Measurements from ENCODE around the gene DVL1.
"Not testable (repeated sequence)": the region's sequence is repeated elsewhere in the genome, so short reads cannot be mapped to it uniquely, and the experiment has no call there.

DVL1 gene

GRCh38 chr1:1324524-1325287, 24.5 kb downstream of the DVL1 start, which contains the start of the genes CPTP and INTS11:
CPTP (plus strand) TSS chr1:1324802; CDS start chr1:1326911, 2,109 bp downstream.
INTS11 (minus strand) TSS chr1:1324660; CDS start chr1:1324608, 52 bp downstream.
- H3K36me3 Mint-ChIP-seq (ENCODE audit: low read depth): no peaks in the 10 kb centered on the region
- H3K9me3 Mint-ChIP-seq: peaks cover under 1% of the 10 kb centered on the region
- no peaks in the 10 kb centered on the region for H3K27me3 Mint-ChIP-seq (ENCODE audit: low read depth)
- DNase-seq (ENCODE audit: low spot score): peak; percentile 95
- H3K27ac Mint-ChIP-seq: peak within 1 kb of the TSS; percentile 90
- peaks cover 22% of the 10 kb centered on the region for H3K4me1 Mint-ChIP-seq (ENCODE audit: low read depth)
- peak within 1 kb of the TSS; percentile 90 for H3K4me3 Mint-ChIP-seq

- no peak for DNase-seq (ENCODE audit: low spot score)
- Mint-ChIP-seq H3K27ac (peak overlapping the region; percentile 60), H3K4me3 (peak overlapping the region; percentile 74), H3K4me1 (ENCODE audit: low read depth) (peaks cover 22% of the 10 kb centered on the region), H3K9me3 (no peaks in the 10 kb centered on the region), H3K27me3 (ENCODE audit: low read depth) (no peaks in the 10 kb centered on the region), H3K36me3 (ENCODE audit: low read depth) (peaks cover 4% of the 10 kb centered on the region)
Measured at GRCh38 chr1:1324084-1324523, 25.1 kb downstream of the DVL1 start.

- peaks cover 22% of the 10 kb centered on the region for H3K4me1 Mint-ChIP-seq (ENCODE audit: low read depth)
- H3K4me3 Mint-ChIP-seq: peak overlapping the region; percentile 81
- H3K27ac Mint-ChIP-seq: peak overlapping the region; percentile 78
- no peaks in the 10 kb centered on the region for H3K9me3 Mint-ChIP-seq
- DNase-seq (ENCODE audit: low spot score): no peak
- no peaks in the 10 kb centered on the region for H3K27me3 Mint-ChIP-seq (ENCODE audit: low read depth)
- H3K36me3 Mint-ChIP-seq (ENCODE audit: low read depth): peaks cover 5% of the 10 kb centered on the region
Measured at GRCh38 chr1:1322952-1323351, 26.3 kb downstream of the DVL1 start.

- Mint-ChIP-seq H3K27me3 (ENCODE audit: low read depth) (no peaks in the 10 kb centered on the region), H3K4me3 (peak overlapping the region; percentile 72), H3K9me3 (no peaks in the 10 kb centered on the region), H3K27ac (peak overlapping the region; percentile 78), H3K4me1 (ENCODE audit: low read depth) (peaks cover 22% of the 10 kb centered on the region), H3K36me3 (ENCODE audit: low read depth) (peaks cover 9% of the 10 kb centered on the region)
- no peak for DNase-seq (ENCODE audit: low spot score)
Measured at GRCh38 chr1:1322418-1322817, 26.8 kb downstream of the DVL1 start.

GRCh38 chr1:1321477-1321876, 27.7 kb downstream of the DVL1 start:
- H3K4me1 Mint-ChIP-seq (ENCODE audit: low read depth): peaks cover 22% of the 10 kb centered on the region

GRCh38 chr1:1320666-1321448, 28.4 kb downstream of the DVL1 start:
- no peak for DNase-seq (ENCODE audit: low spot score)
- H3K4me3 Mint-ChIP-seq: no peak overlapping the region
- no peaks in the 10 kb centered on the region for H3K27me3 Mint-ChIP-seq (ENCODE audit: low read depth)
- H3K4me1 Mint-ChIP-seq (ENCODE audit: low read depth): peaks cover 17% of the 10 kb centered on the region
- peaks cover 15% of the 10 kb centered on the region for H3K36me3 Mint-ChIP-seq (ENCODE audit: low read depth)
- no peaks in the 10 kb centered on the region for H3K9me3 Mint-ChIP-seq
- H3K27ac Mint-ChIP-seq: no peak overlapping the region

More at GRCh38 chr1:1321477-1321876, 27.7 kb downstream of the DVL1 start:
- Mint-ChIP-seq H3K27me3 (ENCODE audit: low read depth) (no peaks in the 10 kb centered on the region), H3K27ac (no peak overlapping the region), H3K4me3 (no peak overlapping the region), H3K36me3 (ENCODE audit: low read depth) (peaks cover 11% of the 10 kb centered on the region), H3K9me3 (no peaks in the 10 kb centered on the region)
- no peak for DNase-seq (ENCODE audit: low spot score)

GRCh38 chr1:1319646-1319941, 29.6 kb downstream of the DVL1 start:
- no peak overlapping the region for H3K4me3 Mint-ChIP-seq
- peaks cover 18% of the 10 kb centered on the region for H3K36me3 Mint-ChIP-seq (ENCODE audit: low read depth)
- H3K27ac Mint-ChIP-seq: no peak overlapping the region
- H3K27me3 Mint-ChIP-seq (ENCODE audit: low read depth): no peaks in the 10 kb centered on the region
- no peak for DNase-seq (ENCODE audit: low spot score)
- peaks cover 12% of the 10 kb centered on the region for H3K4me1 Mint-ChIP-seq (ENCODE audit: low read depth)
- H3K9me3 Mint-ChIP-seq: no peaks in the 10 kb centered on the region

- Mint-ChIP-seq H3K27ac (no peak overlapping the region), H3K4me1 (ENCODE audit: low read depth) (peaks cover 12% of the 10 kb centered on the region), H3K36me3 (ENCODE audit: low read depth) (peaks cover 18% of the 10 kb centered on the region), H3K9me3 (no peaks in the 10 kb centered on the region), H3K4me3 (no peak overlapping the region), H3K27me3 (ENCODE audit: low read depth) (no peaks in the 10 kb centered on the region)
- DNase-seq (ENCODE audit: low spot score): no peak
Measured at GRCh38 chr1:1318777-1319645, 30.2 kb downstream of the DVL1 start.

- Mint-ChIP-seq H3K36me3 (ENCODE audit: low read depth) (peaks cover 21% of the 10 kb centered on the region), H3K4me3 (no peak overlapping the region), H3K27ac (no peak overlapping the region), H3K9me3 (no peaks in the 10 kb centered on the region), H3K4me1 (ENCODE audit: low read depth) (peaks cover 8% of the 10 kb centered on the region), H3K27me3 (ENCODE audit: low read depth) (no peaks in the 10 kb centered on the region)
- no peak for DNase-seq (ENCODE audit: low spot score)
Measured at GRCh38 chr1:1318131-1318652, 31.0 kb downstream of the DVL1 start.

GRCh38 chr1:1317420-1317819, 31.8 kb downstream of the DVL1 start:
- H3K4me3 Mint-ChIP-seq: no peak overlapping the region
- peaks cover 21% of the 10 kb centered on the region for H3K36me3 Mint-ChIP-seq (ENCODE audit: low read depth)
- H3K9me3 Mint-ChIP-seq: no peaks in the 10 kb centered on the region
- no peak overlapping the region for H3K27ac Mint-ChIP-seq
- peaks cover 6% of the 10 kb centered on the region for H3K4me1 Mint-ChIP-seq (ENCODE audit: low read depth)
- H3K27me3 Mint-ChIP-seq (ENCODE audit: low read depth): no peaks in the 10 kb centered on the region
- DNase-seq (ENCODE audit: low spot score): no peak

- DNase-seq (ENCODE audit: low spot score); H3K9me3 Mint-ChIP-seq; H3K27me3 Mint-ChIP-seq (ENCODE audit: low read depth); H3K27ac Mint-ChIP-seq; H3K4me3 Mint-ChIP-seq; H3K4me1 Mint-ChIP-seq (ENCODE audit: low read depth): not testable (repeated sequence)
- H3K36me3 Mint-ChIP-seq (ENCODE audit: low read depth): peaks cover 21% of the 10 kb centered on the region
Measured at GRCh38 chr1:1316199-1316598, 33.0 kb downstream of the DVL1 start.

GRCh38 chr1:1315435-1315954, 33.7 kb downstream of the DVL1 start:
- DNase-seq (ENCODE audit: low spot score): no peak
- Mint-ChIP-seq H3K27ac (no peak overlapping the region), H3K9me3 (no peaks in the 10 kb centered on the region), H3K36me3 (ENCODE audit: low read depth) (peaks cover 21% of the 10 kb centered on the region), H3K4me3 (no peak overlapping the region), H3K4me1 (ENCODE audit: low read depth) (peaks cover 2% of the 10 kb centered on the region), H3K27me3 (ENCODE audit: low read depth) (no peaks in the 10 kb centered on the region)

- Mint-ChIP-seq H3K27ac (no peak overlapping the region), H3K27me3 (ENCODE audit: low read depth) (no peaks in the 10 kb centered on the region), H3K9me3 (no peaks in the 10 kb centered on the region), H3K36me3 (ENCODE audit: low read depth) (peaks cover 21% of the 10 kb centered on the region), H3K4me1 (ENCODE audit: low read depth) (peaks cover 2% of the 10 kb centered on the region), H3K4me3 (no peak overlapping the region)
- DNase-seq (ENCODE audit: low spot score): no peak
Measured at GRCh38 chr1:1314678-1315335, 34.4 kb downstream of the DVL1 start.

All from T-helper 2 cell treated with Interferon-gamma antibody and Interleukin-4, amounts not matched to agents 5 μg/mL and 100 μg/mL, for 36 hours (primary cell).